RWPE1 (cell line): ENCODE results near the gene PP2D1.
A peak's percentile ranks its signal among the peaks of the same experiment; 100 is the strongest.
"Not testable (repeated sequence)": the region's sequence is repeated elsewhere in the genome, so short reads cannot be mapped to it uniquely, and the experiment has no call there.

ENCODE experiments used
- CTCF ChIA-PET: fragments of 350-600 bp; sonication (Branson Sonifier 250); formaldehyde crosslinking; extraction: SDS; loops from one replicate; lab custom pipeline; 2021; lab: Yijun Ruan, JAX
- POLR2A ChIA-PET: fragments of 400-600 bp; formaldehyde crosslinking; extraction: SDS; loops from one replicate; lab custom pipeline; 2020; ENCODE audit warnings: antibody characterized with exemption; ENCODE audit not compliant: low non-redundant PET; lab: Yijun Ruan, JAX
- DNase-seq: peaks from one replicate; pipeline ENCODE4 v3.0.0; 2012; ENCODE audit warnings: low spot score
- H3K27ac ChIP-seq: fragments of 450-650 bp; 2 replicates; pipeline ENCODE4 v1.5.1; 2017
- CTCF ChIP-seq: fragments of 450-650 bp; conservative IDR thresholded peaks from 2 replicates; pipeline ENCODE4 v1.5.1; 2017; ENCODE audit warnings: low read depth, mild to moderate bottlenecking

Gene PP2D1

GRCh38 chr3:20008646-20009045 lies 3.4 kb downstream of the PP2D1 start:
- no peak for TF ChIP-seq CTCF
- DNase-seq: no peak
- CTCF ChIA-PET: no interaction called here
- no peak overlapping the region for H3K27ac ChIP-seq
- POLR2A ChIA-PET: no interaction called here

GRCh38 chr3:20007960-20008359 lies 4.1 kb downstream of the PP2D1 start:
- TF ChIP-seq CTCF: no peak
- H3K27ac ChIP-seq: no peak overlapping the region
- POLR2A ChIA-PET: no interaction called here
- CTCF ChIA-PET: interaction anchor here (0.6 kb wide), 1 partner anchor 1478 kb away, joined by 3 read pairs; no protein-coding TSS in a partner anchor
- no peak for DNase-seq

- no peak overlapping the region for H3K27ac ChIP-seq
- DNase-seq: no peak
- ChIA-PET POLR2A (no interaction called here), CTCF (no interaction called here)
- no peak for TF ChIP-seq CTCF
Measured at GRCh38 chr3:20001932-20002331, 10.1 kb downstream of the PP2D1 start.

- no peak overlapping the region for H3K27ac ChIP-seq
- TF ChIP-seq CTCF: no peak
- ChIA-PET CTCF (no interaction called here), POLR2A (no interaction called here)
- no peak for DNase-seq
Measured at GRCh38 chr3:19997502-19997901, 14.6 kb downstream of the PP2D1 start.

GRCh38 chr3:19994796-19995195 lies 17.3 kb downstream of the PP2D1 start:
- TF ChIP-seq CTCF: no peak
- no peak for DNase-seq
- no peak overlapping the region for H3K27ac ChIP-seq
- ChIA-PET CTCF (no interaction called here), POLR2A (no interaction called here)

- H3K27ac ChIP-seq, DNase-seq, POLR2A ChIA-PET: not testable (repeated sequence)
- CTCF ChIA-PET: interaction anchor here (0.6 kb wide), 1 partner anchor 658 kb away, joined by 3 read pairs; no protein-coding TSS in a partner anchor
Measured at GRCh38 chr3:19988904-19989303, 23.2 kb downstream of the PP2D1 start.

- no peak for TF ChIP-seq CTCF
Measured at GRCh38 chr3:19972054-19972453, 40.0 kb downstream of the PP2D1 start.

More at GRCh38 chr3:19972054-19972453, 40.0 kb downstream of the PP2D1 start:
- ChIA-PET CTCF (no interaction called here), POLR2A (no interaction called here)
- DNase-seq: peak; percentile 14
- no peak overlapping the region for H3K27ac ChIP-seq
